NT2/D1 (cell line): ENCODE results near the gene LRFN5.

Experiments used
- DNase-seq: peaks from one replicate; pipeline ENCODE4 v3.0.0-alpha.2; 2011; ENCODE audit warnings: low read depth, low spot score
- H3K27me3 ChIP-seq: 2 replicates; pipeline ENCODE4 v1.6.0; 2011; ENCODE audit warnings: mild to moderate bottlenecking; ENCODE audit not compliant: insufficient read length, insufficient read depth
- H3K36me3 ChIP-seq: 2 replicates; pipeline ENCODE4 v1.6.1; 2011; ENCODE audit warnings: mild to moderate bottlenecking, low read length, mixed read lengths; ENCODE audit not compliant: insufficient read depth, insufficient read length
- H3K4me1 ChIP-seq: 2 replicates; pipeline ENCODE4 v1.5.1; 2011; ENCODE audit not compliant: insufficient read depth, insufficient read length
- H3K4me3 ChIP-seq: 2 replicates; pipeline ENCODE4 v1.5.1; 2011; ENCODE audit warnings: low read depth; ENCODE audit not compliant: insufficient read length
- H3K9ac ChIP-seq: 2 replicates; pipeline ENCODE4 v1.6.0; 2011; ENCODE audit warnings: low read depth; ENCODE audit not compliant: insufficient read length
- H3K9me3 ChIP-seq: 2 replicates; pipeline ENCODE4 v1.5.1; 2011; ENCODE audit warnings: mild to moderate bottlenecking, low read length; ENCODE audit not compliant: insufficient read depth
- SUZ12 ChIP-seq: IDR thresholded peaks from 2 replicates; pipeline ENCODE4 v1.6.1; 2011; ENCODE audit not compliant: insufficient read length, insufficient read depth; ENCODE audit errors: extremely low read depth
- YY1 ChIP-seq: IDR thresholded peaks from 2 replicates; pipeline ENCODE4 v1.6.1; 2011; ENCODE audit not compliant: insufficient read length, insufficient read depth
- ZNF274 ChIP-seq: IDR thresholded peaks from 2 replicates; pipeline ENCODE4 v1.6.1; 2011; ENCODE audit warnings: mild to moderate bottlenecking, low read depth, low read length

The LRFN5 gene

GRCh38 chr14:41799817-41800216 is 193.1 kb downstream of the LRFN5 start:
- Histone ChIP-seq H3K9ac (no peak overlapping the region), H3K9me3 (no peaks in the 10 kb centered on the region), H3K4me3 (no peak overlapping the region), H3K36me3 (no peaks in the 10 kb centered on the region), H3K4me1 (no peaks in the 10 kb centered on the region), H3K27me3 (no peaks in the 10 kb centered on the region)
- DNase-seq, result no peak
- TF ChIP-seq ZNF274, result no peak
- TF ChIP-seq YY1, result no peak
- no peak for TF ChIP-seq SUZ12

GRCh38 chr14:41805633-41806032 is 199.0 kb downstream of the LRFN5 start:
- H3K4me1 ChIP-seq, result no peaks in the 10 kb centered on the region
- TF ChIP-seq YY1 (no peak), SUZ12 (no peak), ZNF274 (no peak)
- H3K36me3 ChIP-seq, result no peaks in the 10 kb centered on the region
- no peaks in the 10 kb centered on the region for H3K9me3 ChIP-seq
- DNase-seq, result no peak
- no peak overlapping the region for H3K4me3 ChIP-seq
- no peaks in the 10 kb centered on the region for H3K27me3 ChIP-seq
- H3K9ac ChIP-seq, result no peak overlapping the region

- Histone ChIP-seq H3K9me3 (no peaks in the 10 kb centered on the region), H3K36me3 (no peaks in the 10 kb centered on the region), H3K9ac (no peak overlapping the region), H3K4me1 (no peaks in the 10 kb centered on the region), H3K27me3 (no peaks in the 10 kb centered on the region), H3K4me3 (no peak overlapping the region)
- no peak for TF ChIP-seq SUZ12
- no peak for TF ChIP-seq YY1
- TF ChIP-seq ZNF274, result no peak
- DNase-seq, result no peak
Observed at GRCh38 chr14:41806366-41806975, 199.8 kb downstream of the LRFN5 start.

GRCh38 chr14:41810362-41810761 is 203.7 kb downstream of the LRFN5 start:
- H3K4me1 ChIP-seq, result no peaks in the 10 kb centered on the region

GRCh38 chr14:41817626-41818025 is 210.9 kb downstream of the LRFN5 start:
- H3K4me3 ChIP-seq, result no peak overlapping the region
- no peaks in the 10 kb centered on the region for H3K9me3 ChIP-seq
- no peaks in the 10 kb centered on the region for H3K27me3 ChIP-seq
- H3K36me3 ChIP-seq, result no peaks in the 10 kb centered on the region
- H3K4me1 ChIP-seq, result no peaks in the 10 kb centered on the region
- no peak for DNase-seq
- TF ChIP-seq YY1, result no peak
- TF ChIP-seq ZNF274, result no peak
- no peak for TF ChIP-seq SUZ12
- H3K9ac ChIP-seq, result no peak overlapping the region

More at GRCh38 chr14:41810362-41810761, 203.7 kb downstream of the LRFN5 start:
- no peaks in the 10 kb centered on the region for H3K9me3 ChIP-seq
- no peak for TF ChIP-seq YY1
- TF ChIP-seq SUZ12, result no peak
- no peak for TF ChIP-seq ZNF274
- no peaks in the 10 kb centered on the region for H3K27me3 ChIP-seq
- no peak overlapping the region for H3K9ac ChIP-seq
- no peak overlapping the region for H3K4me3 ChIP-seq
- DNase-seq, result no peak
- H3K36me3 ChIP-seq, result no peaks in the 10 kb centered on the region

GRCh38 chr14:41824441-41824840 is 217.8 kb downstream of the LRFN5 start:
- DNase-seq, result no peak
- Histone ChIP-seq H3K27me3 (no peaks in the 10 kb centered on the region), H3K4me1 (no peaks in the 10 kb centered on the region), H3K9me3 (0 out of 2 replicates have a peak, but pooled peaks cover 8% of the 10 kb centered on the region), H3K9ac (no peak overlapping the region), H3K36me3 (no peaks in the 10 kb centered on the region), H3K4me3 (no peak overlapping the region)
- TF ChIP-seq YY1 (no peak), ZNF274 (no peak), SUZ12 (no peak)

GRCh38 chr14:41825622-41826021 is 218.9 kb downstream of the LRFN5 start:
- DNase-seq, result no peak
- no peak overlapping the region for H3K9ac ChIP-seq
- no peaks in the 10 kb centered on the region for H3K4me1 ChIP-seq
- H3K36me3 ChIP-seq, result no peaks in the 10 kb centered on the region
- H3K4me3 ChIP-seq, result no peak overlapping the region
- TF ChIP-seq SUZ12 (no peak), ZNF274 (no peak), YY1 (no peak)
- 0 out of 2 replicates have a peak, but pooled peaks cover 8% of the 10 kb centered on the region for H3K9me3 ChIP-seq
- H3K27me3 ChIP-seq, result no peaks in the 10 kb centered on the region
